Stomach (tissue), 9 donors: ENCODE measurements around the gene ROBO1. TPM values are rescaled to one million over a fixed set of nuclear protein-coding genes. Genes with fewer than 3 reads are reported as not detected.

Source experiments
- DNase-seq, 2 donors: peaks; one replicate each; pipeline versions ENCODE4 v3.0.0 to v3.0.0-alpha.2; 2013 to 2019
- H3K27ac ChIP-seq, 5 donors: fragments of 200-600 bp in 4 of 5; sonication (generic) in 4 of 5; one replicate each; pipeline ENCODE4 v1.5.1; 2013 to 2019; ENCODE audit warnings: mild to moderate bottlenecking in 1 of 5, moderate library complexity in 1 of 5
- H3K27me3 ChIP-seq, 3 donors: fragments of 200-600 bp; sonication (generic); one replicate each; pipeline ENCODE4 v1.5.1; 2017 to 2019; ENCODE audit warnings: mixed run types in 1 of 3
- H3K36me3 ChIP-seq, 4 donors: fragments of 200-600 bp; sonication (generic); 1 replicate in 3 of 4; 2 replicates in 1 of 4; pipeline ENCODE4 v1.5.1; 2016 to 2019
- H3K4me1 ChIP-seq, 4 donors: fragments of 200-600 bp; sonication (generic); one replicate each; pipeline ENCODE4 v1.5.1; 2016 to 2019
- H3K4me3 ChIP-seq, 4 donors: fragments of 200-600 bp; sonication (generic) in 3 of 4; one replicate each; pipeline ENCODE4 v1.5.1; 2016 to 2019; ENCODE audit warnings: mild to moderate bottlenecking in 1 of 4
- H3K9me3 ChIP-seq, 4 donors: fragments of 200-600 bp; sonication (generic); one replicate each; pipeline ENCODE4 v1.5.1; 2016 to 2019
- CTCF ChIP-seq, 7 experiments: fragments of 450-650 bp in 4 of 7; fragments of 200-600 bp in 3 of 7; sonication (generic) in 3 of 7; IDR thresholded peaks; one replicate each; pipeline ENCODE4 v1.5.1; 2016 to 2019; ENCODE audit warnings: antibody characterized with exemption in 7 of 7, control low read depth in 2 of 7, mild to moderate bottlenecking in 1 of 7
- EP300 ChIP-seq: sonication (generic); formaldehyde crosslinking; IDR thresholded peaks from one replicate; pipeline ENCODE4 v1.6.1; 2017; ENCODE audit warnings: antibody characterized with exemption
- POLR2A ChIP-seq, 4 donors: fragments of 450-650 bp; IDR thresholded peaks; one replicate each; pipeline ENCODE4 v1.6.1; 2016; ENCODE audit warnings: antibody characterized with exemption in 4 of 4, control low read depth in 2 of 4, mild to moderate bottlenecking in 1 of 4, moderate library complexity in 1 of 4
- POLR2AphosphoS5 ChIP-seq, 3 donors: sonication (generic); formaldehyde crosslinking; IDR thresholded peaks; one replicate each; pipeline ENCODE4 v1.6.1; 2016; ENCODE audit warnings: antibody characterized with exemption in 3 of 3
- WGBS, 5 donors: extraction: QIAGEN DNeasy Blood & Tissue Kit in 3 of 5; methylation state at CpG; one replicate each; pipeline versions ENCODE4 v1.1.5 to v1.1.7; 2013 to 2018; 5-methylcytosine and 5-hydroxymethylcytosine counted together
- intact Hi-C: fragments of 100-400 bp; cut with DNase I; formaldehyde crosslinking; loops from one replicate; pipeline ENCODE4 v1.15.1; 2023; ENCODE audit warnings: low total_unique reads
- polyA plus RNA-seq, 3 donors: library from polyadenylated mRNA; stranded (reverse); fragments of 200-250 nt; gene quantifications; one replicate each; pipeline ENCODE4 v1.2.3, GENCODE V29; 2013
- total RNA-seq, 5 donors: library from RNA; depleted of rRNA; stranded (reverse); fragments of >200 nt; gene quantifications; one replicate each; pipeline versions ENCODE4 v1.1.0 to v1.2.3, GENCODE V29; 2014 to 2016
- donor health status: healthy with polysubstance abuse.
- donor health status: Bipolar disorder and iron deficiency.
- donor health status: healthy.

Gene ROBO1
- total and polyA plus RNA-seq, 8 donors = 2.0 to 174 (median 4.5) TPM

- H3K27me3 ChIP-seq = no peaks in the 10 kb centered on the region
- no peak for DNase-seq
- no peaks in the 10 kb centered on the region for H3K9me3 ChIP-seq
- intact Hi-C loops = no loop called here
- H3K4me3 ChIP-seq = no peak overlapping the region
- H3K27ac ChIP-seq = no peak overlapping the region
- TF ChIP-seq POLR2AphosphoS5 (IDR thresholded peaks at IDR 0.05) (no peak), POLR2A (IDR thresholded peaks at IDR 0.05) (no peak), CTCF (IDR thresholded peaks at IDR 0.05) (no peak), EP300 (no peak)
- WGBS, 5 donors = 54 to 69% (median 63%) methylated on average over 1 of the region's 1 CpG
- H3K4me1 ChIP-seq = no peaks in the 10 kb centered on the region
- H3K36me3 ChIP-seq = no peaks in the 10 kb centered on the region
These were observed 982.8 kb downstream of the ROBO1 start for GRCh38 chr3:78785004-78785403.

GRCh38 chr3:78781351-78781750 is 986.4 kb downstream of the ROBO1 start:
- intact Hi-C loops = no loop called here

GRCh38 chr3:78765671-78766485 is 1001.9 kb downstream of the ROBO1 start:
- TF ChIP-seq POLR2AphosphoS5 (IDR thresholded peaks at IDR 0.05) (no peak), CTCF (IDR thresholded peaks at IDR 0.05) (no peak), POLR2A (IDR thresholded peaks at IDR 0.05) (no peak), EP300 (no peak)
- H3K9me3 ChIP-seq = no peaks in the 10 kb centered on the region
- H3K36me3 ChIP-seq = no peaks in the 10 kb centered on the region
- peak in 1 of 2 donors; percentile 7 for DNase-seq
- WGBS, 5 donors = 30 to 45% (median 38%) methylated on average over 5 of the region's 5 CpGs
- no peaks in the 10 kb centered on the region for H3K27me3 ChIP-seq
- no peak overlapping the region for H3K4me3 ChIP-seq
- intact Hi-C loops = no loop called here
- no peaks in the 10 kb centered on the region for H3K4me1 ChIP-seq
- H3K27ac ChIP-seq = no peak overlapping the region

More at GRCh38 chr3:78781351-78781750, 986.4 kb downstream of the ROBO1 start:
- TF ChIP-seq POLR2AphosphoS5 (IDR thresholded peaks at IDR 0.05) (no peak), EP300 (no peak), POLR2A (IDR thresholded peaks at IDR 0.05) (no peak), CTCF (IDR thresholded peaks at IDR 0.05) (no peak)
- Histone ChIP-seq H3K27me3 (no peaks in the 10 kb centered on the region), H3K4me3 (no peak overlapping the region), H3K4me1 (no peaks in the 10 kb centered on the region), H3K27ac (no peak overlapping the region), H3K36me3 (no peaks in the 10 kb centered on the region), H3K9me3 (no peaks in the 10 kb centered on the region)
- no peak for DNase-seq

GRCh38 chr3:78764634-78765033 is 1003.2 kb downstream of the ROBO1 start:
- H3K36me3 ChIP-seq = no peaks in the 10 kb centered on the region
- TF ChIP-seq CTCF (IDR thresholded peaks at IDR 0.05) (no peak), POLR2A (IDR thresholded peaks at IDR 0.05) (no peak), EP300 (no peak), POLR2AphosphoS5 (IDR thresholded peaks at IDR 0.05) (no peak)
- H3K27ac ChIP-seq = no peak overlapping the region
- H3K9me3 ChIP-seq = no peaks in the 10 kb centered on the region
- WGBS, 5 donors = 93 to 96% (median 94%) methylated on average over 3 of the region's 3 CpGs
- intact Hi-C loops = no loop called here
- no peak for DNase-seq
- H3K4me3 ChIP-seq = no peak overlapping the region
- no peaks in the 10 kb centered on the region for H3K27me3 ChIP-seq
- H3K4me1 ChIP-seq = no peaks in the 10 kb centered on the region
